Cardiac muscle cell (in vitro differentiated cells and primary cell): ENCODE results near the gene RARRES2. TPM values are rescaled to one million over a fixed set of nuclear protein-coding genes. Genes with fewer than 3 reads are reported as not detected.

Source experiments
- DNase-seq, 2 donors: peaks; one replicate each; pipeline versions ENCODE4 v3.0.0 to v3.0.0-alpha.2; 2010 to 2017; ENCODE audit warnings: low read depth in 1 of 2, low spot score in 1 of 2
- H3K27ac ChIP-seq: fragments of 200-600 bp; sonication (generic); 2 replicates; pipeline ENCODE4 v1.5.1; 2016
- H3K27me3 ChIP-seq: fragments of 200-600 bp; sonication (generic); 2 replicates; pipeline ENCODE4 v1.6.0; 2016; ENCODE audit warnings: control low read depth
- H3K36me3 ChIP-seq: fragments of 200-600 bp; sonication (generic); 2 replicates; pipeline ENCODE4 v1.5.1; 2016; ENCODE audit warnings: control low read depth
- H3K4me1 ChIP-seq: fragments of 200-600 bp; sonication (generic); 2 replicates; pipeline ENCODE4 v1.8.1; 2017; ENCODE audit warnings: low read depth, mild to moderate bottlenecking, mixed run types
- H3K4me3 ChIP-seq: fragments of 200-600 bp; sonication (generic); 2 replicates; pipeline ENCODE4 v1.5.1; 2016; ENCODE audit warnings: mild to moderate bottlenecking
- H3K9me3 ChIP-seq: fragments of 200-600 bp; sonication (generic); 2 replicates; pipeline ENCODE4 v1.5.1; 2017; ENCODE audit warnings: low read depth, mild to moderate bottlenecking, control low read depth
- polyA plus RNA-seq: library from polyadenylated mRNA; unstranded; fragments of >200 nt; fragmentation: Nextera tagmentation; extraction: Ambion mirVana; gene quantifications from 2 replicates; pipeline ENCODE4 v1.2.1, GENCODE V29; 2016
- total RNA-seq: library from RNA; depleted of rRNA; stranded (reverse); fragments of >200 nt; gene quantifications from 2 replicates; pipeline ENCODE4 v1.2.3, GENCODE V29; 2016
- TF ChIP-seq, protein P1 (sequence below): IDR thresholded peaks from 2 replicates; pipeline ENCODE4 v1.5.1; 2012; ENCODE audit warnings: low read depth, mild to moderate bottlenecking, low read length

Gene RARRES2
- total and polyA plus RNA-seq, 2 experiments from 2014 or later = 5.5 to 8.3 TPM

DNA sequence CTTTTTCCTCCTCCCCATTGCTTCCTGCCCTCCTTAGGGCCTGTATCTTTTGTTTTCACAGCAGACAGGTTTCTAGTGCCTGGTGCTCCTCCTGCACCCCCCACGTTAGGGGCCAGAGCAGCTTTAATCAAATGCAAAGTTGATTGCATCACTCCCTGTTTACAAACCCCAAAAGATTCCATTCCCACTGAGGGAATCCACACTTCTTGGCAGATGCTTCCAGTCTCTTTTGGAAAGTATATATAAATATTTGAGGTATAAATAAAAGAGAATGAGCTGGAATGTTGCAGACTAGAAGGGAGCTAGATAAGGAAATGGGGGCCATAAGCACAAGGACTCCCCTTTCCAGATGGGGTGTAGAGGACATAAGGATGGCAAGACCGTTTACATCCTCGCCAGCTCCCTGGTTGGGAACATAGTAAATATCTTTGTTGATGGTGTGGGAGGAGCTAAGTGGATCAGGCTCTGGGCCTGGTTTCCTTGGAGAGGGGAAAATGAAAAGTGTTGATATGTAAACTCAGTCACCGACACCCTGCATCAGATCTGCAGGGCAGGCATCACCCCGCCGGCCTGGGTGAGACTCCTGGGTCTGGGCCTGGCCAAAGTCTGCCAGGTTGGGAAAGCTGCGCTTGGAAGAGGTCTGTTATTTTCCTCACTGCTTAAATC is 6.2 kb downstream of the RARRES2 start:
- Histone ChIP-seq H3K36me3 (no peaks in the 10 kb centered on the region), H3K27ac (no peak overlapping the region), H3K27me3 (peaks cover 3% of the 10 kb centered on the region), H3K4me1 (peaks cover under 1% of the 10 kb centered on the region), H3K9me3 (no peaks in the 10 kb centered on the region), H3K4me3 (no peak overlapping the region)
- peak in 1 of 2 donors; percentile 90 for DNase-seq
- TF ChIP-seq, protein P1, sequence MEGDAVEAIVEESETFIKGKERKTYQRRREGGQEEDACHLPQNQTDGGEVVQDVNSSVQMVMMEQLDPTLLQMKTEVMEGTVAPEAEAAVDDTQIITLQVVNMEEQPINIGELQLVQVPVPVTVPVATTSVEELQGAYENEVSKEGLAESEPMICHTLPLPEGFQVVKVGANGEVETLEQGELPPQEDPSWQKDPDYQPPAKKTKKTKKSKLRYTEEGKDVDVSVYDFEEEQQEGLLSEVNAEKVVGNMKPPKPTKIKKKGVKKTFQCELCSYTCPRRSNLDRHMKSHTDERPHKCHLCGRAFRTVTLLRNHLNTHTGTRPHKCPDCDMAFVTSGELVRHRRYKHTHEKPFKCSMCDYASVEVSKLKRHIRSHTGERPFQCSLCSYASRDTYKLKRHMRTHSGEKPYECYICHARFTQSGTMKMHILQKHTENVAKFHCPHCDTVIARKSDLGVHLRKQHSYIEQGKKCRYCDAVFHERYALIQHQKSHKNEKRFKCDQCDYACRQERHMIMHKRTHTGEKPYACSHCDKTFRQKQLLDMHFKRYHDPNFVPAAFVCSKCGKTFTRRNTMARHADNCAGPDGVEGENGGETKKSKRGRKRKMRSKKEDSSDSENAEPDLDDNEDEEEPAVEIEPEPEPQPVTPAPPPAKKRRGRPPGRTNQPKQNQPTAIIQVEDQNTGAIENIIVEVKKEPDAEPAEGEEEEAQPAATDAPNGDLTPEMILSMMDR = no peak

DNA sequence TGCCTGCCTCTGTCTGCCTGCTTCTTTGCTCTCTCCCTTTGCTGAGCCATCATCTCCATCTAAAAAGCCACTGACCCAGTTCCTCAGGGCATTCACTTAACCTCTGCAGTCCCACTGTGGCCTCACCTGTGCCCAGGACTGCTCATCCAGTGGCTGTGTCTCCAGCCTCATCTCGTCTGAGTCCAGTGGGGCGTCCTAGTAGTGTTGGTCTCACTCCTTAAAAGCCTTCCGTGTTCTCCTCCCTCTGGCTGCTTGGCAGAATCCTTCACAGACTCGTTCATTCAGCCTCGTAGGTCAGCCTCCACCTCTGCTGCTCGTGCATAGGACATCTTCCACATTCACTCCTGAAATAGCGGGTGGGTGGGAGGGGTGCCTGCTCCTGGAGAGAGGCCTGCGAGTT is 7.3 kb downstream of the RARRES2 start:
- H3K4me3 ChIP-seq = no peak overlapping the region
- H3K4me1 ChIP-seq = no peaks in the 10 kb centered on the region
- DNase-seq = no peak
- H3K36me3 ChIP-seq = no peaks in the 10 kb centered on the region
- TF ChIP-seq, protein P1 = no peak
- no peak overlapping the region for H3K27ac ChIP-seq
- H3K27me3 ChIP-seq = no peaks in the 10 kb centered on the region
- H3K9me3 ChIP-seq = no peaks in the 10 kb centered on the region

DNA sequence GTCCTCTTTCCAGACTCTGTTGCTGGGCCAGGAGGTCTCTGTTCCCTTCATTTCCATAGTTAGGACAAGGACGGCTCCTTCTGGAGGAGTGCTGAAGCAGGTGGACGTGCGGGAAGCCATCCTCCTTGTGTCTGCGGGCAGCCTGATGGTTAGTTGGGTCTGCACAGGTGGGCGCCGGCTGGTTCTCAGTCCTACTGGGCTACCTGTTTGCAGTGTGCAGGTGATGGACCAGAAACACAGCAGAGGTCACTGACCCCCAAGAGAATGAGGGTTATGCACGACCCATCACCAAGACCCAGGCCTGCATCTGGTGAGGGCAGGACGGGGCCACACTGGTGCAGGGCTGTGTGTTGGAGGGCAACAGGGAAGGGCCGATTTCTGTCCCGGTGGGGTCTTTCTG is 7.8 kb downstream of the RARRES2 start:
- Histone ChIP-seq H3K9me3 (no peaks in the 10 kb centered on the region), H3K27me3 (no peaks in the 10 kb centered on the region), H3K4me1 (no peaks in the 10 kb centered on the region), H3K27ac (no peak overlapping the region), H3K4me3 (no peak overlapping the region), H3K36me3 (no peaks in the 10 kb centered on the region)
- TF ChIP-seq, protein P1 = no peak
- no peak for DNase-seq

DNA sequence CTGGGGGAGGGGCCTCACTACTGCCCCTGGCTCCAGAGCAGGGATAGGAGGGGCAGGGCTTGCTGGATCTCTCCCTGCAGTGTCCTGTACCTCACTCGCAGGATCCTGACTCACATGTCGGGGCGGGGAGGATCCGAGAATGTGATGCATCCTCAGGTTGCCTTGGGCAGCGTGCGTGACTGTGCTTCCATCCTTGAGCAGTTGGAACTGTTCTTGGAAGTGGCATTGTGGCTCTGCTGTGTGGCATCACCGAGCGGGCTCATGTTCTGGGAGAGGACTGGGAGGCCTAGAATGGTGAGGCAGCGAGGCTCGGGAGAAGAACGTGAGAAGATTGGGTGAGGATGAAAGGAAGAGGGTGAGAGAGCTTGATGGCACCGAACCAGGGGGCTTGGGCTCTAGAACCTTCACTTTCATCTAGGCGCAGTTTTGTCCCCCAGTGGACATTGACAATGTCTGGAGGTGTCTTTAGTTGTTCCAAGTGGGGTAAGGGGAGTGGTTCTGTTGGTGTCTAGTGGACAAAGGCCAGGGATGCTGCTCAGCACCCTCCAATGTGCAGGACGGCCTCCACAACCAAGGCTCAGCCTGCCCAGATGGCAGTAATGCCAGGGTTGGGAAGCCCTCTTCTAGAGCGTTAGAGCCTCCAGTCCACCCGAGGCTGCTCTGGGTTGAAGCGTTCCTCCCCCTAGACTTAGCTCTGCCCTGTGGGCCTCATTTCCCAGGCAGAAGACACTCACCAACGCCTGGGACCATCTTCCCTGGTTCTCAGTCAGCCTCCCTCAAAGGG is 8.4 kb downstream of the RARRES2 start:
- no peaks in the 10 kb centered on the region for H3K27me3 ChIP-seq
- H3K27ac ChIP-seq = no peak overlapping the region
- H3K9me3 ChIP-seq = no peaks in the 10 kb centered on the region
- TF ChIP-seq, protein P1 = no peak
- H3K36me3 ChIP-seq = no peaks in the 10 kb centered on the region
- no peak for DNase-seq
- no peak overlapping the region for H3K4me3 ChIP-seq
- H3K4me1 ChIP-seq = no peaks in the 10 kb centered on the region

DNA sequence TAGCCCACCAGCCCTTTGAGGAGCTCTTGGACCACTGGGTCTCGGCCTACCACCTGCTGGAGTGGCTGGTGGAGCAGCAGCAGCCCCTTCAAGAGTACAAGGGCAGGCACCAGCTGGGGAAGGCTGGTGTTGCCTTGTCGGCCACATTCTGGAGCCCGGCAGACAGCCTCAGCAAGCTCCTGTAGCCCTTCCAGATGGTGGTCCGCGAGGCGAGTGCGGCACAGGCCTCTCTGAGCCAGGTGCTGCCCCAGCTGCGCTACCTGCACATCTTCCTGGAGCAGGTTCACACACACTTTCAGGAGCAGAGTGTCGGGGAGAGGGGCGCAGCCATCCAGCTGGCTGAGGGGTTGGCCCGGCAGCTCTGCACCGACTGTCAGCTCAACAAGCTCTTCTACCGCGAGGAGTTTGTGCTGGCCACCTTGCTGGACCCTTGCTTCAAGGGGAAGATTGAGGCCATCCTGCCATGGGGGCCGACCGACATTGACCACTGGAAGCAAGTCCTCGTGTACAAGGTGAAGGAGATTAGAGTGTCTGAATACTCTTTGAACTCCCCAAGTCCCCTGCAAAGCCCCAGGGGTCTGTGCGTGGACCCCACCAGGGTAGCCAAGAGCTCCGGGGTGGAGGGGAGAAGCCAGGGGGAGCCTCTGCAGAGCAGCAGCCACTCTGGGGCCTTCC is 11.1 kb downstream of the RARRES2 start:
- TF ChIP-seq, protein P1 = no peak
- no peaks in the 10 kb centered on the region for H3K36me3 ChIP-seq
- H3K4me1 ChIP-seq = no peaks in the 10 kb centered on the region
- H3K27me3 ChIP-seq = no peaks in the 10 kb centered on the region
- H3K9me3 ChIP-seq = no peaks in the 10 kb centered on the region
- no peak overlapping the region for H3K4me3 ChIP-seq
- no peak for DNase-seq
- H3K27ac ChIP-seq = no peak overlapping the region
